ENCODE measurements around the gene BCL11B.

Gene BCL11B

DNA sequence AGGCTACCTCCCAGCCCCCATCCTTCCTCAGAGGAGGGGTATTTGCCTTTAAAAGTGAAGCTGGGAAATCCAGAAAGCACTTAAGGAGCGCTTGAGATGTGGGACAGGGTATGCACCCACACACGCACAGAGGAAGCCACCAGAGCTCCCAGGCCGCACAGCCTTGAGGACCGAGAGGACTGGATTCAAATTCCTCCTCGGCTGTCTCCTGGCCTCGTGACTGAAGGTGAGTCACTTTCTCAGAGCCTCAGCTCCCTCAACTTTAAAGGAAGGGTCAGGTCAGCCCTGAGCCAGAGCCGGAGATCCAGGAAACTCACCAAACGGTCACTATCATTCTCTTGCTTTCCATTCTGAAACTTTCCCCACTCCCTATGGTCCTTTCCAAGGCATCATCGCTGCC lies 37.6 kb downstream of the BCL11B start:
- no peak overlapping the region for H3K4ac ChIP-seq (ENCODE audit: low read depth in 1 of 2, low read length in 2 of 2)

DNA sequence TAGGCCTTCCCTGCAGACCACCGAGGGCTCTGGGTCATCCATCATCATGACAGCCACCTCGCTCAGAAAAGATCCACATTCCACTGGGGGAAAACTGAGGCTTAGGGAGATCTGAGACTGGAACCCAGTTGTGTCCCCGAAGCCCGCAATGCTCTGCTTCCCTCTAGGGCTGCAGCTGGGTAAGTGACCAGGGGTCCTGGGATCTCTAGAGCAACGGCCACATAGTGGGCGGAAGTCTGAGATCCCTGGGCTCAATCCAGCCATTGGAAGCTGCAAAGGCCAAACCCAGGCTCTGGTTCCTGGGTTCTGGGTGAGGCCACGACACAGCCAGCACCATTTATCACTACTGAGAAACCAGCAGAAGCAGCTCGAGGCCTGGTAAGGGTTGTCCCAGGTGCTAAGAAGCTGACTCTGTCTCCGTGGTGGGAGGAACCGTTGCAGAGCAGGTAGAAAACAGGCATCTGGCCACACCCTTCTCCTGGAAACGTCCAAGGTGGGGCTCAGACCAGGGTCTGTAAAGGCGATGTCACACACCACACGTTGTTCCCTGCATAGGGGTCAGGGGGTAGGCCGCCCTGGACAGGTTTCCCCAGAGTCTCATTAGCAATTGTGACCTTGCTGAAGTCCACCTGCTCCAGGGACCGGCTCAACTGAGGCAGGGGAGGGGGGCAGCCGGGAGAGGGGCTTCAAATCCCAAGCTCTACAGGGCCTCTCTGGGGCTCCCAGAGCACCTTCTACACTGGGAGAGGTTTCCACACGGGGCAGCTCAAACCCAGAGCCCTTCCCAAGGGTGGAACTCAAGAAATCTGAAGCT lies 38.6 kb downstream of the BCL11B start:
- Histone ChIP-seq H2BK12ac (ENCODE audit: low read length in 2 of 2) (no peak overlapping the region), H3K14ac (ENCODE audit: low read length in 2 of 2) (no peak overlapping the region), H3K4me1 (ENCODE audit: control insufficient read depth, insufficient read depth, low read depth, low read length) (peaks cover 2% of the 10 kb centered on the region), H4K8ac (ENCODE audit: low read length) (no peak overlapping the region), H3K4ac (ENCODE audit: low read depth in 1 of 2, low read length in 2 of 2) (no peak overlapping the region), H2BK5ac (ENCODE audit: low read depth, low read length, poor library complexity, severe bottlenecking) (no peak overlapping the region), H3K4me3 (ENCODE audit: insufficient read depth in 1 of 2, low read depth in 1 of 2, low read length in 2 of 2) (no peak overlapping the region), H2BK120ac (ENCODE audit: low read depth, low read length) (no peak overlapping the region), H2AK5ac (ENCODE audit: low read length, severe bottlenecking) (no peak overlapping the region), H4K91ac (ENCODE audit: low read length) (no peak overlapping the region), H3K18ac (ENCODE audit: low read depth in 1 of 2, low read length in 2 of 2) (no peak overlapping the region), H3K23ac (ENCODE audit: low read length in 2 of 2) (no peak overlapping the region), H3K79me1 (replicated peaks; ENCODE audit: low read length, poor library complexity, severe bottlenecking) (no peaks in the 10 kb centered on the region), H3K27ac (ENCODE audit: low read length, poor library complexity, severe bottlenecking) (no peak overlapping the region), H2AFZ (ENCODE audit: low read depth, low read length) (no peak overlapping the region), H3K27me3 (ENCODE audit: control insufficient read depth in 1 of 2, insufficient read depth in 1 of 2, low read length in 2 of 2) (peaks cover 0 to 7% of the 10 kb centered on the region in 2 experiments), H2BK15ac (ENCODE audit: low read depth, poor library complexity, severe bottlenecking) (no peak overlapping the region), H3K9ac (ENCODE audit: low read length) (no peak overlapping the region), H3K9me3 (ENCODE audit: control insufficient read depth, low read length) (peaks cover 45% of the 10 kb centered on the region), H3K36me3 (ENCODE audit: control insufficient read depth in 1 of 2, insufficient read depth in 2 of 2, low read depth in 1 of 2, low read length in 2 of 2) (no peaks in the 10 kb centered on the region), H3K4me2 (ENCODE audit: low read length, poor library complexity, severe bottlenecking) (no peak overlapping the region)
- no peak for DNase-seq
- 76% methylated on average over 17 of the region's 17 CpGs for WGBS

More for the DNA sequence above, 37.6 kb downstream of the BCL11B start:
- Histone ChIP-seq H3K14ac (ENCODE audit: low read length in 2 of 2) (no peak overlapping the region), H3K36me3 (ENCODE audit: control insufficient read depth in 1 of 2, insufficient read depth in 2 of 2, low read depth in 1 of 2, low read length in 2 of 2) (no peaks in the 10 kb centered on the region), H3K18ac (ENCODE audit: low read depth in 1 of 2, low read length in 2 of 2) (no peak overlapping the region), H3K27ac (ENCODE audit: low read length, poor library complexity, severe bottlenecking) (no peak overlapping the region), H3K9ac (ENCODE audit: low read length) (no peak overlapping the region), H4K91ac (ENCODE audit: low read length) (no peak overlapping the region), H3K4me2 (ENCODE audit: low read length, poor library complexity, severe bottlenecking) (no peak overlapping the region), H2BK120ac (ENCODE audit: low read depth, low read length) (no peak overlapping the region), H2BK12ac (ENCODE audit: low read length in 2 of 2) (no peak overlapping the region), H4K8ac (ENCODE audit: low read length) (no peak overlapping the region), H3K23ac (ENCODE audit: low read length in 2 of 2) (no peak overlapping the region), H3K4me1 (ENCODE audit: control insufficient read depth, insufficient read depth, low read depth, low read length) (peaks cover 2% of the 10 kb centered on the region), H3K4me3 (ENCODE audit: insufficient read depth in 1 of 2, low read depth in 1 of 2, low read length in 2 of 2) (no peak overlapping the region), H3K27me3 (ENCODE audit: control insufficient read depth in 1 of 2, insufficient read depth in 1 of 2, low read length in 2 of 2) (peaks cover 0 to 4% of the 10 kb centered on the region in 2 experiments), H3K9me3 (ENCODE audit: control insufficient read depth, low read length) (peaks cover 47% of the 10 kb centered on the region), H3K79me1 (replicated peaks; ENCODE audit: low read length, poor library complexity, severe bottlenecking) (no peaks in the 10 kb centered on the region), H2AFZ (ENCODE audit: low read depth, low read length) (no peak overlapping the region), H2BK15ac (ENCODE audit: low read depth, poor library complexity, severe bottlenecking) (no peak overlapping the region), H2AK5ac (ENCODE audit: low read length, severe bottlenecking) (no peak overlapping the region), H2BK5ac (ENCODE audit: low read depth, low read length, poor library complexity, severe bottlenecking) (no peak overlapping the region)
- no peak for DNase-seq
- 56% methylated on average over 9 of the region's 9 CpGs for WGBS

DNA sequence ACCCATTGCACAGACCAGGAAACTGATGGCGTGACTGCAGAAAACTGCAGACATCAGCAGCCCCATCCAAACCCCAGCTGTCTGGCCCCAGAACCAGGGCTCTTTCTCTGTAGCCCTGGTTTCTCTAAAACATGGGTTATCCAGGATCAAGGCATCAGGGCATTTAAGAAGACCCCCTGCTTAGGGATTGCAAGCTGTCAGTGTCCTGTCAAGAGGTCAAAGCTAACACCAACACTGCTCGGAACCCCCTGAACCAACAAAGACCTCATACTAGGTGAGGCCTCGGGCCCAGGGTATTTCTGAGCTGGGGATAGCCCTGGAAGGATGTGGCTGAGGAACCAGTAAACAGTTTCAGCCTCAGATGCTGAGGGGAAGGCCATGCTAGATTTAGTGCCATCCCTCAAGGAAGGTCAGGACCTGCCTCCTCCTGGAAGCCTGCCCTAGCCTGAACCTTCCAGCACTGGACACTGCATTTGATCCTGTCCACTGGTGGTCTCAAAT lies 39.2 kb downstream of the BCL11B start:
- Histone ChIP-seq H2AK5ac (ENCODE audit: low read length, severe bottlenecking) (no peak overlapping the region), H2BK5ac (ENCODE audit: low read depth, low read length, poor library complexity, severe bottlenecking) (no peak overlapping the region), H4K91ac (ENCODE audit: low read length) (no peak overlapping the region), H3K18ac (ENCODE audit: low read depth in 1 of 2, low read length in 2 of 2) (no peak overlapping the region), H2BK15ac (ENCODE audit: low read depth, poor library complexity, severe bottlenecking) (no peak overlapping the region), H2AFZ (ENCODE audit: low read depth, low read length) (no peak overlapping the region), H3K4me3 (ENCODE audit: insufficient read depth in 1 of 2, low read depth in 1 of 2, low read length in 2 of 2) (no peak overlapping the region), H3K9me3 (ENCODE audit: control insufficient read depth, low read length) (peaks cover 45% of the 10 kb centered on the region), H3K23ac (ENCODE audit: low read length in 2 of 2) (no peak overlapping the region), H3K27me3 (ENCODE audit: control insufficient read depth in 1 of 2, insufficient read depth in 1 of 2, low read length in 2 of 2) (peaks cover 0 to 10% of the 10 kb centered on the region in 2 experiments), H3K79me1 (replicated peaks; ENCODE audit: low read length, poor library complexity, severe bottlenecking) (no peaks in the 10 kb centered on the region), H2BK12ac (ENCODE audit: low read length in 2 of 2) (no peak overlapping the region), H4K8ac (ENCODE audit: low read length) (no peak overlapping the region), H3K36me3 (ENCODE audit: control insufficient read depth in 1 of 2, insufficient read depth in 2 of 2, low read depth in 1 of 2, low read length in 2 of 2) (no peaks in the 10 kb centered on the region), H3K14ac (ENCODE audit: low read length in 2 of 2) (no peak overlapping the region), H3K4ac (ENCODE audit: low read depth in 1 of 2, low read length in 2 of 2) (no peak overlapping the region), H3K4me1 (ENCODE audit: control insufficient read depth, insufficient read depth, low read depth, low read length) (peaks cover 2% of the 10 kb centered on the region), H2BK120ac (ENCODE audit: low read depth, low read length) (no peak overlapping the region), H3K27ac (ENCODE audit: low read length, poor library complexity, severe bottlenecking) (no peak overlapping the region), H3K9ac (ENCODE audit: low read length) (no peak overlapping the region), H3K4me2 (ENCODE audit: low read length, poor library complexity, severe bottlenecking) (no peak overlapping the region)
- 48% methylated on average over 3 of the region's 3 CpGs for WGBS
- no peak for DNase-seq

DNA sequence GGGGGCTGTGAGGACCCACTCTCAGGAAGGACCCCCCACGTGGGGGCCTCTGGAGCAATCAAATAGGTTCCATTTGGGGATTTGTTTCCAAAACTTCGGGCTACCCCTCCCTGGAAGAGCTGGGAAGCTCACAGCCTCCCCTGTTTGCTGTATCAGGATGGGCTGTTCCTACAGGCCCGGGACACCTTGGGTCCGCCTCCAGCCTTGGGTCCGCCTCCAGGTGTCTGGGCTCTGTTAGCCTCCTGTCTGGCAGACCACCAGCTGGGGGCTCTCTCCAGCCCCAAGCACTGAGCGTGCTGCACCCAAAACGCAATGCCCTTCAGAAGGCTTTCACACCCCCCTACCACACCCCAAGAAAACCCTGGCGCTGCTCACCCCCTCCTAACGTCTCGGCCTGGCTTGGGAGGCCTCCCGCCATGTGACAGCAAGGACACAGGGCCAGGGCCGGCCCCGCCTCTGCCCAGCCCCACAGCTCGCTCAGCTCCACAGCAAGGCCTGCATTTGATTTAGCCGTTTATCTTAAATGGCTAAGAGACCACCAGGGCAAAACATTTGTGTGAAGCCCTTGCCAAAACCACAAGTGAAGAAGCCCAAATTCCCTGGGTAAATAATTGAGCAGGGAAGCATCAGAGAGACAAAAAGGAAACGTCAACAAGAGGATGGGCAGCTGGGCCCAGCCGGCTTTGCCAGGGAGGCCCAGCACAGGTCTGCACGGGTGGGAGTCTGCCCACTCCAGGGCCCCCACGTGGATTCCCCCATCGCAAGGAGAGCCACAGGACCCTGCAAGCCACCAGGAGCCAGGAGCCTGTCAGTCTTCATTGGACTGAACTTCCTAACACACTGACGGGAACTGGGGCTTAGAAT lies 39.9 kb downstream of the BCL11B start:
- Histone ChIP-seq H3K27me3 (ENCODE audit: control insufficient read depth in 1 of 2, insufficient read depth in 1 of 2, low read length in 2 of 2) (peaks cover 0 to 10% of the 10 kb centered on the region in 2 experiments), H3K36me3 (ENCODE audit: control insufficient read depth in 1 of 2, insufficient read depth in 2 of 2, low read depth in 1 of 2, low read length in 2 of 2) (no peaks in the 10 kb centered on the region), H3K18ac (ENCODE audit: low read depth in 1 of 2, low read length in 2 of 2) (no peak overlapping the region), H3K9ac (ENCODE audit: low read length) (no peak overlapping the region), H3K27ac (ENCODE audit: low read length, poor library complexity, severe bottlenecking) (no peak overlapping the region), H2BK12ac (ENCODE audit: low read length in 2 of 2) (no peak overlapping the region), H4K91ac (ENCODE audit: low read length) (no peak overlapping the region), H2AFZ (ENCODE audit: low read depth, low read length) (no peak overlapping the region), H3K4ac (ENCODE audit: low read depth in 1 of 2, low read length in 2 of 2) (no peak overlapping the region), H2BK15ac (ENCODE audit: low read depth, poor library complexity, severe bottlenecking) (no peak overlapping the region), H3K14ac (ENCODE audit: low read length in 2 of 2) (no peak overlapping the region), H3K79me1 (replicated peaks; ENCODE audit: low read length, poor library complexity, severe bottlenecking) (no peaks in the 10 kb centered on the region), H3K4me1 (ENCODE audit: control insufficient read depth, insufficient read depth, low read depth, low read length) (peaks cover 2% of the 10 kb centered on the region), H2BK120ac (ENCODE audit: low read depth, low read length) (no peak overlapping the region), H2AK5ac (ENCODE audit: low read length, severe bottlenecking) (no peak overlapping the region), H3K23ac (ENCODE audit: low read length in 2 of 2) (no peak overlapping the region), H2BK5ac (ENCODE audit: low read depth, low read length, poor library complexity, severe bottlenecking) (no peak overlapping the region), H3K4me2 (ENCODE audit: low read length, poor library complexity, severe bottlenecking) (no peak overlapping the region), H3K4me3 (ENCODE audit: insufficient read depth in 1 of 2, low read depth in 1 of 2, low read length in 2 of 2) (no peak overlapping the region), H4K8ac (ENCODE audit: low read length) (no peak overlapping the region), H3K9me3 (ENCODE audit: control insufficient read depth, low read length) (peaks cover 40% of the 10 kb centered on the region)
- 41% methylated on average over 21 of the region's 21 CpGs for WGBS
- DNase-seq: no peak

All from mesenchymal stem cell (in vitro differentiated cells and primary cell).